HEK293 (cell line): ENCODE data around the gene NIN.

Experiments
- ZNF423 ChIP-seq: fragments of 450-650 bp; formaldehyde crosslinking; IDR thresholded peaks from 2 replicates; pipeline ENCODE4 v1.5.1; 2016; ENCODE audit warnings: missing biosample characterization, missing genetic modification characterization
- TF ChIP-seq, protein P1 (sequence below): fragments of 450-650 bp; formaldehyde crosslinking; IDR thresholded peaks from 2 replicates; pipeline ENCODE4 v1.5.1; 2016; ENCODE audit warnings: missing biosample characterization, missing genetic modification characterization

- TF ChIP-seq ZNF423 (tag by site-specific recombination) = no peak
- TF ChIP-seq, protein P1, sequence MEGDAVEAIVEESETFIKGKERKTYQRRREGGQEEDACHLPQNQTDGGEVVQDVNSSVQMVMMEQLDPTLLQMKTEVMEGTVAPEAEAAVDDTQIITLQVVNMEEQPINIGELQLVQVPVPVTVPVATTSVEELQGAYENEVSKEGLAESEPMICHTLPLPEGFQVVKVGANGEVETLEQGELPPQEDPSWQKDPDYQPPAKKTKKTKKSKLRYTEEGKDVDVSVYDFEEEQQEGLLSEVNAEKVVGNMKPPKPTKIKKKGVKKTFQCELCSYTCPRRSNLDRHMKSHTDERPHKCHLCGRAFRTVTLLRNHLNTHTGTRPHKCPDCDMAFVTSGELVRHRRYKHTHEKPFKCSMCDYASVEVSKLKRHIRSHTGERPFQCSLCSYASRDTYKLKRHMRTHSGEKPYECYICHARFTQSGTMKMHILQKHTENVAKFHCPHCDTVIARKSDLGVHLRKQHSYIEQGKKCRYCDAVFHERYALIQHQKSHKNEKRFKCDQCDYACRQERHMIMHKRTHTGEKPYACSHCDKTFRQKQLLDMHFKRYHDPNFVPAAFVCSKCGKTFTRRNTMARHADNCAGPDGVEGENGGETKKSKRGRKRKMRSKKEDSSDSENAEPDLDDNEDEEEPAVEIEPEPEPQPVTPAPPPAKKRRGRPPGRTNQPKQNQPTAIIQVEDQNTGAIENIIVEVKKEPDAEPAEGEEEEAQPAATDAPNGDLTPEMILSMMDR (tag by site-specific recombination) = no peak
These were observed 112.0 kb downstream of the NIN start for GRCh38 chr14:50718949-50719348.
